Prostate gland (tissue), 2 donors: ENCODE results near the gene B4GALT4.

Experiments used
- POLR2A ChIP-seq: fragments of 450-650 bp; IDR thresholded peaks from one replicate; pipeline ENCODE4 v1.6.1; 2016; ENCODE audit warnings: antibody characterized with exemption, mild to moderate bottlenecking
- TF ChIP-seq, protein P1 (sequence below), 4 experiments: fragments of 200-600 bp in 2 of 4; fragments of 450-650 bp in 2 of 4; sonication (generic) in 2 of 4; IDR thresholded peaks; 1 replicate in 3 of 4; 2 replicates in 1 of 4; pipeline ENCODE4 v1.5.1; 2016 to 2019; ENCODE audit warnings: antibody characterized with exemption in 4 of 4, mild to moderate bottlenecking in 2 of 4, moderate library complexity in 2 of 4

DNA sequence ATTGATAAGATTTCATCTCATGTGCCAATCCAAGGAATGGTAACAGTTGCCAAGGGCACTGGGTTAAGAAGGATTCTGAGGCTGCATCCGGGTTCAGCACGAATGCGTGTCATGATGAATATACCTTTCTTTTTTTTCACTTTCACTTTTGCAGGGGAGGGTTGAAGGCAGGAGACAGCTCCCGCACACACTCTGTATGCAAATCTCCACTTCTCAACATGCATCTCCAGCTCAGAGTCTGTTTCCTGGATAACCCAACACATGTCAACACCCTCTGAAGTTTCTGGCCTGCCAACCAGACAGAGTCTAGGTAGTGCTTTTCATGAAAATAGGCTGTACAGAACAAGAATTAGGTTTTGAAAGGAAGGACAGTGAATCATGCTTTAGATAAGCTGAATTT, 21.6 kb downstream of the B4GALT4 start:
- TF ChIP-seq, protein P1, sequence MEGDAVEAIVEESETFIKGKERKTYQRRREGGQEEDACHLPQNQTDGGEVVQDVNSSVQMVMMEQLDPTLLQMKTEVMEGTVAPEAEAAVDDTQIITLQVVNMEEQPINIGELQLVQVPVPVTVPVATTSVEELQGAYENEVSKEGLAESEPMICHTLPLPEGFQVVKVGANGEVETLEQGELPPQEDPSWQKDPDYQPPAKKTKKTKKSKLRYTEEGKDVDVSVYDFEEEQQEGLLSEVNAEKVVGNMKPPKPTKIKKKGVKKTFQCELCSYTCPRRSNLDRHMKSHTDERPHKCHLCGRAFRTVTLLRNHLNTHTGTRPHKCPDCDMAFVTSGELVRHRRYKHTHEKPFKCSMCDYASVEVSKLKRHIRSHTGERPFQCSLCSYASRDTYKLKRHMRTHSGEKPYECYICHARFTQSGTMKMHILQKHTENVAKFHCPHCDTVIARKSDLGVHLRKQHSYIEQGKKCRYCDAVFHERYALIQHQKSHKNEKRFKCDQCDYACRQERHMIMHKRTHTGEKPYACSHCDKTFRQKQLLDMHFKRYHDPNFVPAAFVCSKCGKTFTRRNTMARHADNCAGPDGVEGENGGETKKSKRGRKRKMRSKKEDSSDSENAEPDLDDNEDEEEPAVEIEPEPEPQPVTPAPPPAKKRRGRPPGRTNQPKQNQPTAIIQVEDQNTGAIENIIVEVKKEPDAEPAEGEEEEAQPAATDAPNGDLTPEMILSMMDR (IDR thresholded peaks at IDR 0.05) = no peak
- TF ChIP-seq POLR2A = no peak
